Prostate gland (tissue), 2 donors: Measurements from ENCODE around the gene ANGPTL7.

ENCODE experiments used
- CTCF ChIP-seq, 4 experiments: fragments of 200-600 bp in 2 of 4; fragments of 450-650 bp in 2 of 4; sonication (generic) in 2 of 4; IDR thresholded peaks; 1 replicate in 3 of 4; 2 replicates in 1 of 4; pipeline ENCODE4 v1.5.1; 2016 to 2019; ENCODE audit warnings: antibody characterized with exemption in 4 of 4, mild to moderate bottlenecking in 2 of 4, moderate library complexity in 2 of 4
- POLR2A ChIP-seq: fragments of 450-650 bp; IDR thresholded peaks from one replicate; pipeline ENCODE4 v1.6.1; 2016; ENCODE audit warnings: antibody characterized with exemption, mild to moderate bottlenecking
- POLR2AphosphoS5 ChIP-seq: sonication (generic); formaldehyde crosslinking; IDR thresholded peaks from one replicate; pipeline ENCODE4 v1.6.1; 2017; ENCODE audit warnings: antibody characterized with exemption

- TF ChIP-seq POLR2A: no peak
- TF ChIP-seq CTCF (IDR thresholded peaks at IDR 0.05): no peak
- TF ChIP-seq POLR2AphosphoS5: no peak
Measured at GRCh38 chr1:11238311-11238710, 49.2 kb downstream of the ANGPTL7 start.
